ENCODE measurements around the gene INKA1.
A peak's percentile ranks its signal among the peaks of the same experiment; 100 is the strongest.

INKA1 gene

GRCh38 chr3:49801160-49801559 is 1.9 kb upstream of the INKA1 start:
- TF ChIP-seq, protein P1, sequence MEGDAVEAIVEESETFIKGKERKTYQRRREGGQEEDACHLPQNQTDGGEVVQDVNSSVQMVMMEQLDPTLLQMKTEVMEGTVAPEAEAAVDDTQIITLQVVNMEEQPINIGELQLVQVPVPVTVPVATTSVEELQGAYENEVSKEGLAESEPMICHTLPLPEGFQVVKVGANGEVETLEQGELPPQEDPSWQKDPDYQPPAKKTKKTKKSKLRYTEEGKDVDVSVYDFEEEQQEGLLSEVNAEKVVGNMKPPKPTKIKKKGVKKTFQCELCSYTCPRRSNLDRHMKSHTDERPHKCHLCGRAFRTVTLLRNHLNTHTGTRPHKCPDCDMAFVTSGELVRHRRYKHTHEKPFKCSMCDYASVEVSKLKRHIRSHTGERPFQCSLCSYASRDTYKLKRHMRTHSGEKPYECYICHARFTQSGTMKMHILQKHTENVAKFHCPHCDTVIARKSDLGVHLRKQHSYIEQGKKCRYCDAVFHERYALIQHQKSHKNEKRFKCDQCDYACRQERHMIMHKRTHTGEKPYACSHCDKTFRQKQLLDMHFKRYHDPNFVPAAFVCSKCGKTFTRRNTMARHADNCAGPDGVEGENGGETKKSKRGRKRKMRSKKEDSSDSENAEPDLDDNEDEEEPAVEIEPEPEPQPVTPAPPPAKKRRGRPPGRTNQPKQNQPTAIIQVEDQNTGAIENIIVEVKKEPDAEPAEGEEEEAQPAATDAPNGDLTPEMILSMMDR (conservative IDR thresholded peaks at IDR 0.05; ENCODE audit: control insufficient read depth, insufficient read depth, low read depth, low read length) = no peak
- DNase-seq (ENCODE audit: low read depth) = no peak

GRCh38 chr3:49803465-49804140 is 542 bp downstream of the INKA1 start:
- TF ChIP-seq, protein P1 (conservative IDR thresholded peaks at IDR 0.05; ENCODE audit: control insufficient read depth, insufficient read depth, low read depth, low read length) = no peak
- H3K4me3 ChIP-seq (ENCODE audit: control insufficient read depth, low read depth, low read length) = peak overlapping the region; percentile 83
- no peak for DNase-seq (ENCODE audit: low read depth)

More at GRCh38 chr3:49801160-49801559, 1.9 kb upstream of the INKA1 start:
- no peak overlapping the region for H3K4me3 ChIP-seq (ENCODE audit: control insufficient read depth, low read depth, low read length)

DNA sequence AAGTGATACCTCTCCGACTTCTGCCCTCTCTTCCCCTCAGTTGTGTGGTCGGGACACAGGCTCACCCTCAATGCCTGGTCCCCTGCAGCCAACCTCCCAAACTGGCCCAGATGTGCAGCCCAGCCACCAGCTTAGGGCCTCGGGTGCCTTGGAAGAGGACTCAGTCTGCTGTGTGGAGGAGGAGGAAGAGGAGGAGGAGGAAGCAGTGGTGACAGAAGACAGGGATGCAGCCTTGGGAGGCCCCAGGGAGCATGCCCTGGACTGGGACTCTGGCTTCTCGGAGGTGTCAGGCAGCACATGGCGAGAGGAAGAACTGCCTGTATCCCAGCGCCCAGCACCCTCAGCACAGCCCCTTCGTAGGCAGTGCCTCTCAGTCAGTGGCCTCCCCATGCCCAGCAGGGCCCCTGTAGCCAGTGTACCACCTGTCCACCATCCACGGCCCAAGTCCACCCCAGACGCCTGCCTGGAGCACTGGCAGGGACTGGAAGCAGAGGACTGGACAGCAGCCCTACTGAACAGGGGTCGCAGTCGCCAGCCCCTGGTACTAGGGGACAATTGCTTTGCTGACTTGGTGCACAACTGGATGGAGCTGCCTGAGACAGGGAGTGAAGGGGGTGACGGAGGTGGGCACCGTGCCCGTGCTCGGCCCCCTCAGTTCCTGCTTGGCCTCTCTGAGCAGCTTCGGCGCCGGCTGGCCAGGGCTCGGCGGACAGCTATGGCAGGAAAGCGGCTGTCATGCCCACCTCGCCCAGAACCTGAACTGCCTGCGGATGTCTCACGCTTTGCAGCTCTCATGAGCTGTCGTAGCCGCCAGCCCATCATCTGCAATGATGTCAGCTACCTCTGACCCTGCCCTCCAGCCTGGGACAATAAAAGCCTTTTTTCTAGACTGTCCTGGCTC is 1.3 kb downstream of the INKA1 start:
- TF ChIP-seq, protein P1 (conservative IDR thresholded peaks at IDR 0.05; ENCODE audit: control insufficient read depth, insufficient read depth, low read depth, low read length) = no peak
- peak overlapping the region; percentile 83 for H3K4me3 ChIP-seq (ENCODE audit: control insufficient read depth, low read depth, low read length)
- DNase-seq (ENCODE audit: low read depth) = no peak

GRCh38 chr3:49805367-49805782 is 2.3 kb downstream of the INKA1 start:
- TF ChIP-seq, protein P1 (conservative IDR thresholded peaks at IDR 0.05; ENCODE audit: control insufficient read depth, insufficient read depth, low read depth, low read length) = no peak
- H3K4me3 ChIP-seq (ENCODE audit: control insufficient read depth, low read depth, low read length) = no peak overlapping the region
- peak; percentile 93 for DNase-seq (ENCODE audit: low read depth)

DNA sequence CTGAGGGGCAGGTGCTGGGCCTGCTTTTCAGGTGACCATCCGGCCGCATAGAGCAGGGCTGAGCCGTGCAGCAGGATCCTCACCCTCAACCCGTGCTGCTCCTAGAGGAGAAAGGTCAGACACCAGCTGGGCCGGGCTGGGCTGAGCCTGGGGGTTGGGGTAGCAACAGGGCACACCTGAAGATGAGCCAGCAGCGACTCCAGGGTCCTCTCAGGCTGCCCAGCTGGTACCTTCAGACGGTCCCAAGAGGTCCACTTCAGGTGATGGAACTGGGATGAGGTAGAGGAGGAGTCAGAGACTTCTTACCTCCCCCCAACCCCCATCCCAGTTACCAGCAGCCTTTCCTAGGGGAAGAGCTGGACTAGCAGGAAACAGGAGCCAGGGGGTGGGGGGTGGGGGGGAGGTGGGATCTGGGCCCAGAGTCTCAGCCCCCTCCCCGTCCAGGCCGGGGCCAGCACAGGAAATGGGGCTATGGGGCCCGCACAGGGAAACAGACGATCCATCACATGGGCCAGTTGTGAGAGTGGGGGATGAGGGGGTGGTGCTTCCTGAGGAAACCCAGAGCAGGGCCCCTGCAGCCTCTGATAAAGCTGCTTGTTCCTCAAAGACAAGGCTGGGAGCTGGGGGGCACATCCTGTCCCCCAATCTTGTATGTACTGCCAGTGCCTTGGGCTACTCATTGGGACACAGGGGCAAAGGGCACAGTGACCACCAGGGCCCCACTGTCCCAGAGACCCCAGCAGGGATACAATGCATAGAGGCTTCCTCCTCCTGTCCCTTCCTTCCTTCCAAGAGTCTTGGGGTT is 3.0 kb downstream of the INKA1 start:
- TF ChIP-seq, protein P1 (conservative IDR thresholded peaks at IDR 0.05; ENCODE audit: control insufficient read depth, insufficient read depth, low read depth, low read length) = no peak
- DNase-seq (ENCODE audit: low read depth) = no peak

DNA sequence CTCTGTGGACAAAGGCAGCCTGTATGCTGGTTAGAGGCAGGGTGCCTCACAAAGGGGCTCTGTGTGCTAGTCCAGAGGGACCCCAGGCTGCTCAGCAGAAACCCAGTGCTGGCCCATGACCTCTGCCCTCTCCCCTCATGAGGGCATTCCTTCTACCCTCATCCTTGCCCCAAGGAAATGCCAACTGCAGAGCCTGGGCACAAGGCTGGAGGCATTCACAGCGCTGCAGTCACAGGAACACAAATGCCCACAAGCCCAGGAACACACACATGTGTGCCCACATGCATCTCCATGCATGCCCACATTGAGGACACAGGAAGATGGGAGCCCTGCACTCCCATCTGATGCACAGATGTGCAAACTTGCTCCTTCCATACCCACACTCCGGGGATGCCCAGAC is 3.8 kb downstream of the INKA1 start:
- no peak for DNase-seq (ENCODE audit: low read depth)
- H3K4me3 ChIP-seq (ENCODE audit: control insufficient read depth, low read depth, low read length) = no peak overlapping the region
- TF ChIP-seq, protein P1 (conservative IDR thresholded peaks at IDR 0.05; ENCODE audit: control insufficient read depth, insufficient read depth, low read depth, low read length) = no peak

More for the DNA sequence above, 3.0 kb downstream of the INKA1 start:
- no peak overlapping the region for H3K4me3 ChIP-seq (ENCODE audit: control insufficient read depth, low read depth, low read length)
